Adrenal gland (tissue), 12 donors: ENCODE results near the gene CPXM2. TPM values are rescaled to one million over a fixed set of nuclear protein-coding genes. Genes with fewer than 3 reads are reported as not detected.
A peak's percentile ranks its signal among the peaks of the same experiment; 100 is the strongest.

Experiments
- DNase-seq, 7 donors: peaks; one replicate each; pipeline ENCODE4 v3.0.0-alpha.2; 2019 to 2020
- H3K27ac ChIP-seq, 5 donors: fragments of 200-600 bp; sonication (generic) in 4 of 5; 1 replicate in 3 of 5; 2 replicates in 2 of 5; pipeline versions ENCODE4 v1.5.1 to v1.8.0; 2016 to 2020; ENCODE audit warnings: mild to moderate bottlenecking in 1 of 5
- H3K27me3 ChIP-seq: fragments of 200-600 bp; 2 replicates; pipeline ENCODE4 v1.8.0; 2021
- H3K36me3 ChIP-seq, 2 donors: fragments of 200-600 bp; replicated peaks in 1 of 2; 1 replicate in 1 of 2; 2 replicates in 1 of 2; pipeline versions ENCODE4 v1.5.1 to v1.8.0; 2018 to 2022
- H3K4me1 ChIP-seq, 2 donors: fragments of 200-600 bp; replicated peaks in 1 of 2; 1 replicate in 1 of 2; 2 replicates in 1 of 2; pipeline versions ENCODE4 v1.5.1 to v1.8.0; 2018 to 2021
- H3K4me3 ChIP-seq, 4 donors: fragments of 200-600 bp; sonication (generic) in 3 of 4; one replicate each; pipeline ENCODE4 v1.5.1; 2016 to 2018
- H3K9me3 ChIP-seq, 3 donors: fragments of 200-600 bp; sonication (generic) in 1 of 3; replicated peaks in 1 of 3; 1 replicate in 2 of 3; 2 replicates in 1 of 3; pipeline versions ENCODE4 v1.5.1 to v1.8.0; 2016 to 2021
- POLR2A ChIP-seq, 2 donors: fragments of 450-650 bp; IDR thresholded peaks; one replicate each; pipeline ENCODE4 v1.6.1; 2017; ENCODE audit warnings: antibody characterized with exemption in 2 of 2, mild to moderate bottlenecking in 2 of 2, moderate library complexity in 1 of 2
- WGBS, 4 donors: extraction: QIAGEN DNeasy Blood & Tissue Kit in 2 of 4; methylation state at CpG; one replicate each; pipeline versions ENCODE4 v1.1.5 to v1.1.7; 2013 to 2017; 5-methylcytosine and 5-hydroxymethylcytosine counted together
- intact Hi-C, 2 donors: fragments of 100-400 bp; cut with DNase I; formaldehyde crosslinking; loops; one replicate each; pipeline versions ENCODE4 v1.14.1 to v1.15.0; 2022 to 2023
- polyA plus RNA-seq, 3 donors: library from polyadenylated mRNA; stranded (reverse); fragments of 200-250 nt in 2 of 3; fragments of 350-450 nt in 1 of 3; fragmentation: Illumina TruSeq in 1 of 3; extraction: RNeasy Lipid Tissue Mini Kit (QIAGEN cat#74804) in 1 of 3; gene quantifications; one replicate each; pipeline ENCODE4 v1.2.3, GENCODE V29; 2013 to 2014
- total RNA-seq, 9 donors: library from RNA; depleted of rRNA in 4 of 9; stranded (reverse); fragments of >200 nt in 4 of 9; fragments of 120-200 nt in 1 of 9; fragmentation: NEBNext Ultra II Directional in 1 of 9; extraction: Animal tissue kit (Norgen Biotek cat#: 25700) in 1 of 9; gene quantifications; one replicate each; pipeline versions ENCODE4 v1.1.0 to v1.2.4, GENCODE V29; 2013 to 2023
- TF ChIP-seq, protein P1 (sequence below), 6 experiments: fragments of 450-650 bp in 4 of 6; fragments of 200-600 bp in 2 of 6; sonication (generic) in 1 of 6; IDR thresholded peaks; 1 replicate in 5 of 6; 2 replicates in 1 of 6; pipeline versions ENCODE4 v1.5.1 to v1.8.0; 2016 to 2021; ENCODE audit warnings: antibody characterized with exemption in 6 of 6, mild to moderate bottlenecking in 2 of 6, moderate library complexity in 1 of 6
- donor health status: healthy with polysubstance abuse.
- donor health status: Bipolar disorder and iron deficiency.
- donor health status: DM: yes; HTN: yes; CAD: no.
- donor health status: DM: no; HTN: no; CAD: no.
- donor health status: DM: no; HTN: no; CAD: no.
- donor health status: DM: yes; HTN: yes; CAD: no.

The CPXM2 gene
- total and polyA plus RNA-seq, 12 donors: 0.17 to 10.8 (median 4.3) TPM

GRCh38 chr10:123865880-123866279 lies 25.7 kb downstream of the CPXM2 start:
- Histone ChIP-seq H3K27me3 (no peaks in the 10 kb centered on the region), H3K4me1 (no peaks in the 10 kb centered on the region), H3K27ac (no peak overlapping the region), H3K4me3 (no peak overlapping the region), H3K9me3 (no peaks in the 10 kb centered on the region), H3K36me3 (no peaks in the 10 kb centered on the region)
- 70 to 79% (median 73%) methylated on average over 6 of the region's 6 CpGs for WGBS, 4 donors
- DNase-seq: peak in 1 of 7 donors; percentile 27
- TF ChIP-seq, protein P1, sequence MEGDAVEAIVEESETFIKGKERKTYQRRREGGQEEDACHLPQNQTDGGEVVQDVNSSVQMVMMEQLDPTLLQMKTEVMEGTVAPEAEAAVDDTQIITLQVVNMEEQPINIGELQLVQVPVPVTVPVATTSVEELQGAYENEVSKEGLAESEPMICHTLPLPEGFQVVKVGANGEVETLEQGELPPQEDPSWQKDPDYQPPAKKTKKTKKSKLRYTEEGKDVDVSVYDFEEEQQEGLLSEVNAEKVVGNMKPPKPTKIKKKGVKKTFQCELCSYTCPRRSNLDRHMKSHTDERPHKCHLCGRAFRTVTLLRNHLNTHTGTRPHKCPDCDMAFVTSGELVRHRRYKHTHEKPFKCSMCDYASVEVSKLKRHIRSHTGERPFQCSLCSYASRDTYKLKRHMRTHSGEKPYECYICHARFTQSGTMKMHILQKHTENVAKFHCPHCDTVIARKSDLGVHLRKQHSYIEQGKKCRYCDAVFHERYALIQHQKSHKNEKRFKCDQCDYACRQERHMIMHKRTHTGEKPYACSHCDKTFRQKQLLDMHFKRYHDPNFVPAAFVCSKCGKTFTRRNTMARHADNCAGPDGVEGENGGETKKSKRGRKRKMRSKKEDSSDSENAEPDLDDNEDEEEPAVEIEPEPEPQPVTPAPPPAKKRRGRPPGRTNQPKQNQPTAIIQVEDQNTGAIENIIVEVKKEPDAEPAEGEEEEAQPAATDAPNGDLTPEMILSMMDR (IDR thresholded peaks at IDR 0.05): no peak
- TF ChIP-seq POLR2A (IDR thresholded peaks at IDR 0.05): no peak
- intact Hi-C loops: no loop called here

DNA sequence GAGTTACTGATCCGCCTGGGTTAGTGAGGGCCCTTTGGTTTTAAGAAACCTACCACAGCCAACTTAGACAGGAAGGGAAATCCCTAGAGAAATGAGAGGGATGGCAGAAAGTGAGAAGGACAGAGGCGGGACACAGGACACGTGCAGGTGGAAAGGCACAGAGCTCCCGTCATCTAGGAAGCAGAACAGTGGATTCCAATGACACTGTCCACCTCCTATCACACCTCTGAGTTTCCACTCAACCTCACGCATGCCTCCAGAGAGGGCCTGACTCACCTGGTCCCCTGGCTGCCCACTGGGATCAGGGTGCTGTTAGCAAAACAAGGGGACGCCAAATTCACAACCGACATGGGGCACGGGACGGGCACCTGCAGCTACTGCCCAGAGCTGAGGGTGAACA lies 26.3 kb downstream of the CPXM2 start:
- 75 to 88% (median 88%) methylated on average over 7 to 9 of the region's 9 CpGs for WGBS, 4 donors
- no peaks in the 10 kb centered on the region for H3K4me1 ChIP-seq

GRCh38 chr10:123864923-123865322 lies 26.7 kb downstream of the CPXM2 start:
- H3K27me3 ChIP-seq: no peaks in the 10 kb centered on the region
- no peak overlapping the region for H3K4me3 ChIP-seq
- no peaks in the 10 kb centered on the region for H3K9me3 ChIP-seq
- intact Hi-C loops: no loop called here
- peak in 1 of 7 donors; percentile 56 for DNase-seq
- TF ChIP-seq, protein P1 (IDR thresholded peaks at IDR 0.05): no peak
- no peak for TF ChIP-seq POLR2A (IDR thresholded peaks at IDR 0.05)
- H3K36me3 ChIP-seq: no peaks in the 10 kb centered on the region
- no peak overlapping the region for H3K27ac ChIP-seq
- no peaks in the 10 kb centered on the region for H3K4me1 ChIP-seq
- WGBS, 4 donors: 70 to 76% (median 75%) methylated on average over 9 of the region's 9 CpGs

More for the DNA sequence above, 26.3 kb downstream of the CPXM2 start:
- Histone ChIP-seq H3K4me3 (no peak overlapping the region), H3K36me3 (no peaks in the 10 kb centered on the region), H3K27ac (no peak overlapping the region), H3K9me3 (no peaks in the 10 kb centered on the region), H3K27me3 (no peaks in the 10 kb centered on the region)
- no peak for TF ChIP-seq POLR2A (IDR thresholded peaks at IDR 0.05)
- TF ChIP-seq, protein P1 (IDR thresholded peaks at IDR 0.05): no peak
- intact Hi-C loops: no loop called here
- peak in 1 of 7 donors; percentile 34 for DNase-seq

- WGBS, 4 donors: 73 to 85% (median 77%) methylated on average over 10 to 12 of the region's 12 CpGs
- DNase-seq: peak in 1 of 7 donors; percentile 28
- H3K4me3 ChIP-seq: no peak overlapping the region
- TF ChIP-seq, protein P1 (IDR thresholded peaks at IDR 0.05): no peak
- TF ChIP-seq POLR2A (IDR thresholded peaks at IDR 0.05): no peak
- no peaks in the 10 kb centered on the region for H3K9me3 ChIP-seq
- H3K36me3 ChIP-seq: no peaks in the 10 kb centered on the region
- H3K4me1 ChIP-seq: no peaks in the 10 kb centered on the region
- H3K27me3 ChIP-seq: no peaks in the 10 kb centered on the region
- intact Hi-C loops: no loop called here
- no peak overlapping the region for H3K27ac ChIP-seq
These were observed 27.7 kb downstream of the CPXM2 start for GRCh38 chr10:123863721-123864482.
